CD4-positive, alpha-beta T cell (primary cell): ENCODE results near the gene MACC1. TPM values are rescaled to one million over a fixed set of nuclear protein-coding genes. Genes with fewer than 3 reads are reported as not detected.

Experiments
- ATAC-seq: fragments of 200-7000 bp; cut with Tn5 transposase; one replicate; pipeline ENCODE4 v1.10.0; 2022; ENCODE audit warnings: mild to moderate bottlenecking; ENCODE audit not compliant: poor library complexity
- CTCF ChIA-PET: fragments of 350-600 bp; sonication (Branson Sonifier 250); formaldehyde crosslinking; loops from one replicate; lab custom pipeline; 2021; ENCODE audit warnings: antibody characterized with exemption, inconsistent platforms; lab: Charles Lee
- POLR2A ChIA-PET: fragments of 350-600 bp; sonication (Branson Sonifier 250); formaldehyde crosslinking; loops from one replicate; lab custom pipeline; 2021; ENCODE audit warnings: antibody characterized with exemption, inconsistent platforms; lab: Charles Lee
- DNase-seq, 14 experiments: peaks; one replicate each; pipeline ENCODE4 v3.0.0-alpha.2; 2013 to 2020; ENCODE audit warnings: mixed read lengths in 2 of 14
- H3K27ac ChIP-seq, 2 donors: one replicate each; pipeline versions ENCODE4 v1.5.1 to v1.7.0; 2013; ENCODE audit warnings: low read length in 2 of 2, low read depth in 1 of 2, mild to moderate bottlenecking in 1 of 2
- H3K27me3 ChIP-seq, 2 experiments: 1 replicate in 1 of 2; 2 replicates in 1 of 2; pipeline versions ENCODE4 v1.6.1 to v1.7.0; 2013; ENCODE audit warnings: low read length in 2 of 2, control low read depth in 1 of 2, mild to moderate bottlenecking in 1 of 2, moderate library complexity in 1 of 2; ENCODE audit not compliant: insufficient read depth in 2 of 2, control insufficient read depth in 1 of 2
- H3K36me3 ChIP-seq: one replicate; pipeline ENCODE4 v1.6.1; 2013; ENCODE audit warnings: low read length, control low read depth; ENCODE audit not compliant: insufficient read depth
- H3K4me1 ChIP-seq: one replicate; pipeline ENCODE4 v1.6.1; 2013; ENCODE audit warnings: low read length, control low read depth; ENCODE audit not compliant: insufficient read depth
- H3K4me3 ChIP-seq: one replicate; pipeline ENCODE4 v1.5.1; 2013; ENCODE audit warnings: mild to moderate bottlenecking, low read length, moderate library complexity
- H3K9me3 ChIP-seq, 2 experiments: 1 replicate in 1 of 2; 2 replicates in 1 of 2; pipeline versions ENCODE4 v1.6.1 to v1.7.0; 2013; ENCODE audit warnings: low read length in 2 of 2, mild to moderate bottlenecking in 2 of 2, control low read depth in 1 of 2, moderate library complexity in 1 of 2; ENCODE audit not compliant: control insufficient read depth in 1 of 2, insufficient read depth in 1 of 2
- H3K27ac Mint-ChIP-seq: one replicate; pipeline ENCODE4 v1.8.0; 2020; ENCODE audit warnings: mixed read lengths
- H3K27me3 Mint-ChIP-seq: one replicate; pipeline ENCODE4 v1.8.0; 2021; ENCODE audit warnings: mixed read lengths
- H3K36me3 Mint-ChIP-seq: one replicate; pipeline ENCODE4 v1.8.0; 2021; ENCODE audit warnings: low read depth, mixed read lengths
- H3K4me1 Mint-ChIP-seq: one replicate; pipeline ENCODE4 v1.8.0; 2021; ENCODE audit warnings: low read depth, mixed read lengths
- H3K4me3 Mint-ChIP-seq: one replicate; pipeline ENCODE4 v1.8.0; 2020; ENCODE audit warnings: mild to moderate bottlenecking, mixed read lengths
- H3K9me3 Mint-ChIP-seq: one replicate; pipeline ENCODE4 v1.8.0; 2020; ENCODE audit warnings: mixed read lengths
- intact Hi-C, 2 experiments: fragments of 100-400 bp; cut with DNase I in 1 of 2; cut with micrococcal nuclease in 1 of 2; formaldehyde crosslinking; loops; one replicate each; pipeline versions ENCODE4 v1.15.1 to v1.9.0; 2023 to 2025; cut with DNase I, micrococcal nuclease
- total RNA-seq, 174 experiments: library from RNA in 2 of 174; stranded (reverse) in 2 of 174; gene quantifications; one replicate each; pipeline ENCODE4 v1.2.3 and lab custom pipeline; 2021 to 2026
- TF ChIP-seq, protein P1 (sequence below): fragments of 200-600 bp; IDR thresholded peaks from one replicate; pipeline ENCODE4 v1.8.0; 2022; ENCODE audit warnings: antibody characterized with exemption, mild to moderate bottlenecking

The MACC1 gene
- total RNA-seq, 2 experiments from 2014 or later, result 0.05 to 0.14 TPM

DNA sequence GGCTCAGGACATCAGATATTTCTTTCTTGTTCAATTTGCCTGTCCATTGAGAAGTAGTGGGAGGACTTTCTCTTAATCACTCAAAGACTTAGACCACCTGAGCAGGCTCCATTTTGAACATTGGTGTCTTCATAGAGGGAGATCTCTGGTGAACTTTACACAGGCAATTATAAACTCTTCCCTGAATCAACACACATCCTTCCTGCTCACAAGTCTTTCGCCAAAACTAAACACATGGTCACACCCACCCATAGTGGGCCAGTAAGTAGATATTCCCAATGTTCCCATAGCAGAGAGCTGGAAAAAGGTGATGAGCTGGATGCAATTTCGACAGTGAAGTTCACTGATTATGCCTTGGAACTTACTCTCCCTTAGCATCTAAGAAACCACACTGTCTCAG, 8.2 kb upstream of the MACC1 start:
- ChIA-PET CTCF (no interaction called here), POLR2A (no interaction called here)
- no peak overlapping the region for H3K4me3 Mint-ChIP-seq

DNA sequence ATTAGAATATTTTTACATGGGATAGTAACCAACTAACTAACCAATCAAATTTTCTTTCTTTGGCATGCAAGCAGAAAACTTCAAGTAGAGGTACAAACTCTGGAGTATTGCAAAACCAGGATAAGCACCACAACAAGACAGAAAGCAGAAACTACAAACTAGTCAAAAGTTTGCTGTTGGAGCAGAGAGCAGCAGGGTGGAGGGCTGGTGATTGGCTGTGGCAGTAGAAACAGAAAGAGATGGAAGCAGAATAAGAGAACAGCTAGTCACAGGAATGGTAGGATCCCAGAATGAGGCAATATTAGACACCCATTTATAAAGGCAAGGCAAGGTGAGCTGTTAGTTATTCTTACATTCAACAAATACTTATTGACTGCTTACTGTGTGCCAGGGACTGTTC, 6.8 kb upstream of the MACC1 start:
- DNase-seq, result peak in 1 of 14 experiments; percentile 14
- TF ChIP-seq, protein P1, sequence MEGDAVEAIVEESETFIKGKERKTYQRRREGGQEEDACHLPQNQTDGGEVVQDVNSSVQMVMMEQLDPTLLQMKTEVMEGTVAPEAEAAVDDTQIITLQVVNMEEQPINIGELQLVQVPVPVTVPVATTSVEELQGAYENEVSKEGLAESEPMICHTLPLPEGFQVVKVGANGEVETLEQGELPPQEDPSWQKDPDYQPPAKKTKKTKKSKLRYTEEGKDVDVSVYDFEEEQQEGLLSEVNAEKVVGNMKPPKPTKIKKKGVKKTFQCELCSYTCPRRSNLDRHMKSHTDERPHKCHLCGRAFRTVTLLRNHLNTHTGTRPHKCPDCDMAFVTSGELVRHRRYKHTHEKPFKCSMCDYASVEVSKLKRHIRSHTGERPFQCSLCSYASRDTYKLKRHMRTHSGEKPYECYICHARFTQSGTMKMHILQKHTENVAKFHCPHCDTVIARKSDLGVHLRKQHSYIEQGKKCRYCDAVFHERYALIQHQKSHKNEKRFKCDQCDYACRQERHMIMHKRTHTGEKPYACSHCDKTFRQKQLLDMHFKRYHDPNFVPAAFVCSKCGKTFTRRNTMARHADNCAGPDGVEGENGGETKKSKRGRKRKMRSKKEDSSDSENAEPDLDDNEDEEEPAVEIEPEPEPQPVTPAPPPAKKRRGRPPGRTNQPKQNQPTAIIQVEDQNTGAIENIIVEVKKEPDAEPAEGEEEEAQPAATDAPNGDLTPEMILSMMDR, result no peak
- Histone ChIP-seq H3K9me3 (no peaks in the 10 kb centered on the region), H3K27ac (no peak overlapping the region), H3K4me3 (no peak overlapping the region), H3K4me1 (no peaks in the 10 kb centered on the region), H3K27me3 (no peaks in the 10 kb centered on the region), H3K36me3 (no peaks in the 10 kb centered on the region)
- ChIA-PET CTCF (no interaction called here), POLR2A (no interaction called here)
- no peaks in the 10 kb centered on the region for H3K4me1 Mint-ChIP-seq
- no peak for ATAC-seq
- H3K4me3 Mint-ChIP-seq, result no peak overlapping the region
- H3K9me3 Mint-ChIP-seq, result no peaks in the 10 kb centered on the region
- intact Hi-C loops, result no loop called here
- no peaks in the 10 kb centered on the region for H3K36me3 Mint-ChIP-seq
- no peaks in the 10 kb centered on the region for H3K27me3 Mint-ChIP-seq
- H3K27ac Mint-ChIP-seq, result no peak overlapping the region

More for the DNA sequence above, 8.2 kb upstream of the MACC1 start:
- Mint-ChIP-seq H3K36me3 (no peaks in the 10 kb centered on the region), H3K27me3 (no peaks in the 10 kb centered on the region), H3K27ac (no peak overlapping the region), H3K4me1 (no peaks in the 10 kb centered on the region), H3K9me3 (no peaks in the 10 kb centered on the region)
- no peaks in the 10 kb centered on the region for H3K4me1 ChIP-seq
- no peak overlapping the region for H3K27ac ChIP-seq
- H3K9me3 ChIP-seq, result no peaks in the 10 kb centered on the region
- intact Hi-C loops, result no loop called here
- H3K27me3 ChIP-seq, result no peaks in the 10 kb centered on the region
- no peak for ATAC-seq
- TF ChIP-seq, protein P1, result no peak
- no peak overlapping the region for H3K4me3 ChIP-seq
- no peak for DNase-seq
- no peaks in the 10 kb centered on the region for H3K36me3 ChIP-seq

DNA sequence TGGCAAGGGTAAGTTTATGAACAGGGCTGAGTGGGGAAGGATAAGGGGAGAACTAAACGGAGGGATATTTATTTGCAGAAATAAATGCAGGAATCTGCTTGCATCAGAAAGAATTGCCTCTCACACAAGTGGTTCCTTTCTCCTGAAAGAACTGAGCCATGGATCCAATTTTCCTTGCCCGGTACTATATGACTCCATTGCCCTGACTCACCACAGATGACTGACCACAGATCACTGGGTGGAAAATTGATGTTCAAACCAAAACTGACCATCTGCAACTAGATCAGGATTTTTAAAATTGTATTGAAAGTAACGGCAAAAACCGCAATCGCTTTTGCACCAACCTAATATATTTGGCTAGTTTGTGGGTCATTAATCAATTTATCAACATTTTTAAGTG, 6.2 kb upstream of the MACC1 start:
- no peaks in the 10 kb centered on the region for H3K36me3 Mint-ChIP-seq
- intact Hi-C loops, result no loop called here
- TF ChIP-seq, protein P1, result no peak
- ChIA-PET POLR2A (no interaction called here), CTCF (no interaction called here)
- ATAC-seq (no peak), DNase-seq (no peak)
- H3K27ac Mint-ChIP-seq, result no peak overlapping the region
- no peaks in the 10 kb centered on the region for H3K36me3 ChIP-seq
- H3K4me1 Mint-ChIP-seq, result peaks cover 1% of the 10 kb centered on the region
- no peaks in the 10 kb centered on the region for H3K9me3 Mint-ChIP-seq
- H3K9me3 ChIP-seq, result no peaks in the 10 kb centered on the region
- no peak overlapping the region for H3K4me3 Mint-ChIP-seq
- H3K27me3 ChIP-seq, result no peaks in the 10 kb centered on the region
- H3K4me3 ChIP-seq, result no peak overlapping the region
- no peaks in the 10 kb centered on the region for H3K27me3 Mint-ChIP-seq
- no peaks in the 10 kb centered on the region for H3K4me1 ChIP-seq
- no peak overlapping the region for H3K27ac ChIP-seq
